Hepatocyte (in vitro differentiated cells): ENCODE data around the gene SCNN1B. TPM values are rescaled to one million over a fixed set of nuclear protein-coding genes. Genes with fewer than 3 reads are reported as not detected.

ENCODE experiments used
- DNase-seq: peaks from one replicate; pipeline ENCODE4 v3.0.0-alpha.2; 2016; ENCODE audit warnings: low spot score
- H2AFZ ChIP-seq: fragments of 200-600 bp; sonication (generic); 2 replicates; pipeline ENCODE4 v1.6.0; 2016; ENCODE audit warnings: antibody characterized with exemption, mild to moderate bottlenecking
- H3K27ac ChIP-seq: fragments of 200-600 bp; sonication (generic); 2 replicates; pipeline ENCODE4 v1.5.1; 2016; ENCODE audit warnings: mild to moderate bottlenecking
- H3K27me3 ChIP-seq: fragments of 200-600 bp; sonication (generic); 2 replicates; pipeline ENCODE4 v1.6.1; 2016
- H3K36me3 ChIP-seq: fragments of 200-600 bp; sonication (generic); replicated peaks from 2 replicates; pipeline ENCODE4 v1.5.1; 2016; ENCODE audit warnings: low read depth; ENCODE audit not compliant: insufficient read depth
- H3K4me1 ChIP-seq: fragments of 200-600 bp; sonication (generic); 2 replicates; pipeline ENCODE4 v1.5.1; 2016; ENCODE audit warnings: mild to moderate bottlenecking, moderate library complexity; ENCODE audit not compliant: insufficient read depth
- H3K4me2 ChIP-seq: fragments of 200-600 bp; sonication (generic); 2 replicates; pipeline ENCODE4 v1.6.0; 2016
- H3K4me3 ChIP-seq: fragments of 200-600 bp; sonication (generic); 2 replicates; pipeline ENCODE4 v1.5.1; 2016; ENCODE audit warnings: mild to moderate bottlenecking
- H3K79me2 ChIP-seq: fragments of 200-600 bp; sonication (generic); 2 replicates; pipeline ENCODE4 v1.6.0; 2017; ENCODE audit warnings: mild to moderate bottlenecking
- H3K9me2 ChIP-seq: fragments of 200-600 bp; sonication (generic); replicated peaks from 2 replicates; pipeline ENCODE4 v1.6.0; 2017; ENCODE audit warnings: mild to moderate bottlenecking; ENCODE audit not compliant: insufficient read depth
- H3K9me3 ChIP-seq: fragments of 200-600 bp; sonication (generic); 2 replicates; pipeline ENCODE4 v1.5.1; 2016; ENCODE audit warnings: low read depth, mild to moderate bottlenecking
- H4K20me1 ChIP-seq: fragments of 200-600 bp; sonication (generic); 2 replicates; pipeline ENCODE4 v1.6.0; 2016; ENCODE audit warnings: mild to moderate bottlenecking; ENCODE audit not compliant: insufficient read depth, poor library complexity, severe bottlenecking
- CTCF ChIP-seq: fragments of 200-600 bp; sonication (generic); IDR thresholded peaks from 2 replicates; pipeline ENCODE4 v1.5.1; 2016; ENCODE audit warnings: antibody characterized with exemption, mild to moderate bottlenecking; ENCODE audit not compliant: poor library complexity
- EZH2 ChIP-seq: fragments of 200-600 bp; sonication (generic); IDR thresholded peaks from 2 replicates; pipeline ENCODE4 v1.6.1; 2016; ENCODE audit warnings: antibody characterized with exemption, mild to moderate bottlenecking, borderline replicate concordance
- EZH2phosphoT487 ChIP-seq: fragments of 200-600 bp; sonication (generic); IDR thresholded peaks from one replicate; pipeline ENCODE4 v1.6.1; 2018; ENCODE audit warnings: antibody characterized with exemption, mild to moderate bottlenecking, low read depth, moderate library complexity; ENCODE audit not compliant: unreplicated experiment, severe bottlenecking
- WGBS: methylation state at CpG from one replicate; pipeline ENCODE4 v1.1.6; 2016; ENCODE audit warnings: low lambda C conversion rate; ENCODE audit errors: missing lambda C conversion rate; 5-methylcytosine and 5-hydroxymethylcytosine counted together
- polyA plus RNA-seq: library from polyadenylated mRNA; unstranded; fragments of >200 nt; fragmentation: Nextera tagmentation; extraction: Ambion mirVana; gene quantifications from 2 replicates; pipeline ENCODE4 v1.2.1, GENCODE V29; 2016
- total RNA-seq: library from RNA; depleted of rRNA; stranded (reverse); fragments of >200 nt; gene quantifications from 2 replicates; pipeline ENCODE4 v1.2.3, GENCODE V29; 2014

SCNN1B gene
- total and polyA plus RNA-seq, 2 experiments from 2014 or later: 0.23 to 0.85 TPM

GRCh38 chr16:23301251-23302044 lies 654 bp upstream of the SCNN1B start:
- Histone ChIP-seq H2AFZ (no peak overlapping the region), H3K27me3 (peaks cover 59% of the 10 kb centered on the region), H3K4me3 (no peak overlapping the region), H3K9me3 (no peaks in the 10 kb centered on the region), H3K4me1 (no peaks in the 10 kb centered on the region), H4K20me1 (no peaks in the 10 kb centered on the region), H3K79me2 (no peaks in the 10 kb centered on the region), H3K9me2 (no peaks in the 10 kb centered on the region), H3K4me2 (peak overlapping the region; percentile 73), H3K27ac (no peak overlapping the region), H3K36me3 (no peaks in the 10 kb centered on the region)
- WGBS: 16% methylated on average over 18 of the region's 18 CpGs
- DNase-seq: no peak
- no peak for TF ChIP-seq EZH2phosphoT487
- no peak for TF ChIP-seq EZH2
- no peak for TF ChIP-seq CTCF

GRCh38 chr16:23303685-23304084 lies 1.6 kb downstream of the SCNN1B start:
- no peak overlapping the region for H3K4me3 ChIP-seq
- no peaks in the 10 kb centered on the region for H3K79me2 ChIP-seq
- H3K4me2 ChIP-seq: no peak overlapping the region
- H3K27me3 ChIP-seq: peaks cover 54% of the 10 kb centered on the region
- no peaks in the 10 kb centered on the region for H4K20me1 ChIP-seq
- no peak for TF ChIP-seq EZH2phosphoT487
- no peak for TF ChIP-seq CTCF
- no peak for TF ChIP-seq EZH2
- DNase-seq: no peak
- H3K9me2 ChIP-seq: no peaks in the 10 kb centered on the region
- no peak overlapping the region for H2AFZ ChIP-seq
- H3K4me1 ChIP-seq: no peaks in the 10 kb centered on the region
- H3K27ac ChIP-seq: no peak overlapping the region
- 90% methylated on average over 7 of the region's 7 CpGs for WGBS
- H3K9me3 ChIP-seq: no peaks in the 10 kb centered on the region
- H3K36me3 ChIP-seq: no peaks in the 10 kb centered on the region

GRCh38 chr16:23304620-23305019 lies 2.5 kb downstream of the SCNN1B start:
- DNase-seq: no peak

More at GRCh38 chr16:23304620-23305019, 2.5 kb downstream of the SCNN1B start:
- peaks cover 53% of the 10 kb centered on the region for H3K27me3 ChIP-seq
- H3K9me2 ChIP-seq: no peaks in the 10 kb centered on the region
- H2AFZ ChIP-seq: no peak overlapping the region
- no peaks in the 10 kb centered on the region for H3K79me2 ChIP-seq
- H3K27ac ChIP-seq: no peak overlapping the region
- TF ChIP-seq CTCF: no peak
- TF ChIP-seq EZH2phosphoT487: no peak
- no peak for TF ChIP-seq EZH2
- WGBS: 88% methylated on average over 2 of the region's 2 CpGs
- H3K4me2 ChIP-seq: no peak overlapping the region
- no peaks in the 10 kb centered on the region for H4K20me1 ChIP-seq
- no peak overlapping the region for H3K4me3 ChIP-seq
- no peaks in the 10 kb centered on the region for H3K36me3 ChIP-seq
- H3K9me3 ChIP-seq: no peaks in the 10 kb centered on the region
- no peaks in the 10 kb centered on the region for H3K4me1 ChIP-seq
